Panc1 (cell line): ENCODE results near the gene CPHXL2. TPM values are rescaled to one million over a fixed set of nuclear protein-coding genes. Genes with fewer than 3 reads are reported as not detected.

Experiments used
- ATAC-seq: fragments of 200-7000 bp; cut with Tn5 transposase; 2 replicates; pipeline ENCODE4 v1.9.1; 2020; ENCODE audit warnings: mild to moderate bottlenecking, moderate library complexity
- BruUV-seq: library from RNA; stranded (reverse); fragments of 400-500 nt; replicated peaks from 2 replicates; lab custom pipeline; 2021; lab: Mats Ljungman, UMichigan
- CTCF ChIA-PET: fragments of 300-600 bp; sonication (Branson Sonifier 250); formaldehyde crosslinking; loops from one replicate; lab custom pipeline; 2022; ENCODE audit warnings: antibody characterized with exemption; lab: Charles Lee
- POLR2A ChIA-PET: fragments of 300-600 bp; sonication (Branson Sonifier 250); formaldehyde crosslinking; loops from one replicate; lab custom pipeline; 2022; ENCODE audit warnings: antibody characterized with exemption; lab: Charles Lee
- DNase-seq: peaks from one replicate; pipeline ENCODE4 v3.0.0-alpha.2; 2010; ENCODE audit warnings: low read depth, low spot score
- H3K27ac ChIP-seq: 2 replicates; pipeline ENCODE4 v1.5.1; 2011; ENCODE audit warnings: mild to moderate bottlenecking, low read length, inconsistent platforms
- H3K27me3 ChIP-seq: fragments of 200-500 bp; sonication (Bioruptor generic); 2 replicates; pipeline ENCODE4 v1.6.0; 2014; ENCODE audit warnings: low read length, inconsistent platforms; ENCODE audit not compliant: control insufficient read depth, insufficient read depth
- H3K36me3 ChIP-seq: fragments of 200-500 bp; sonication (Bioruptor generic); 2 replicates; pipeline ENCODE4 v1.5.1; 2014; ENCODE audit warnings: inconsistent platforms, mild to moderate bottlenecking, low read length, moderate library complexity; ENCODE audit not compliant: control insufficient read depth, insufficient read depth
- H3K4me1 ChIP-seq: 2 replicates; pipeline ENCODE4 v1.5.1; 2011; ENCODE audit warnings: inconsistent platforms, mild to moderate bottlenecking, low read length, moderate library complexity; ENCODE audit not compliant: control insufficient read depth, insufficient read depth
- H3K4me3 ChIP-seq, 2 experiments: 2 replicates each; pipeline ENCODE4 v1.5.1; 2011 to 2012; ENCODE audit warnings: low read depth in 2 of 2, low read length in 2 of 2, mild to moderate bottlenecking in 2 of 2, inconsistent platforms in 1 of 2, moderate library complexity in 1 of 2
- H3K9me3 ChIP-seq: fragments of 200-500 bp; sonication (Bioruptor generic); 2 replicates; pipeline ENCODE4 v1.5.1; 2014; ENCODE audit warnings: low read depth, mild to moderate bottlenecking, inconsistent platforms, low read length, moderate library complexity; ENCODE audit not compliant: control insufficient read depth, insufficient read depth
- POLR2AphosphoS5 ChIP-seq: IDR thresholded peaks from 2 replicates; pipeline ENCODE4 v1.6.1; 2012; ENCODE audit warnings: mild to moderate bottlenecking, low read depth, low read length, moderate library complexity
- REST ChIP-seq, 2 experiments: IDR thresholded peaks; 2 replicates each; pipeline ENCODE4 v1.6.1; 2011 to 2012; ENCODE audit warnings: low read depth in 2 of 2, control low read depth in 1 of 2, low read length in 1 of 2, mild to moderate bottlenecking in 1 of 2, moderate library complexity in 1 of 2; ENCODE audit not compliant: insufficient read depth in 1 of 2
- SIN3A ChIP-seq: IDR thresholded peaks from 2 replicates; pipeline ENCODE4 v1.6.1; 2012; ENCODE audit warnings: low read depth, mild to moderate bottlenecking, low read length, moderate library complexity, borderline replicate concordance; ENCODE audit not compliant: insufficient read depth
- TCF7L2 ChIP-seq: IDR thresholded peaks from 2 replicates; pipeline ENCODE4 v1.6.1; 2011; ENCODE audit warnings: mild to moderate bottlenecking, low read depth, low read length, inconsistent platforms
- in situ Hi-C: cut with HindIII; loops from 2 replicates; pipeline ENCODE4 v1.10.0; 2016; ENCODE audit warnings: low sequenced_read_pairs, low pct_unique_long_range_greater_than_20kb
- intact Hi-C: fragments of 100-400 bp; cut with micrococcal nuclease; formaldehyde crosslinking; loops from one replicate; pipeline ENCODE4 v1.10.0; 2022; ENCODE audit not compliant: unreplicated experiment
- total RNA-seq: library from RNA; stranded (reverse); gene quantifications from one replicate; pipeline ENCODE4 v1.2.1, GENCODE V29; 2021; ENCODE audit not compliant: unreplicated experiment
- TF ChIP-seq, protein P1 (sequence below): fragments of 450-650 bp; IDR thresholded peaks from 2 replicates; pipeline ENCODE4 v1.5.1; 2017; ENCODE audit warnings: mild to moderate bottlenecking

Gene CPHXL2
- total RNA-seq, 1 experiment from 2014 or later, result not detected

DNA sequence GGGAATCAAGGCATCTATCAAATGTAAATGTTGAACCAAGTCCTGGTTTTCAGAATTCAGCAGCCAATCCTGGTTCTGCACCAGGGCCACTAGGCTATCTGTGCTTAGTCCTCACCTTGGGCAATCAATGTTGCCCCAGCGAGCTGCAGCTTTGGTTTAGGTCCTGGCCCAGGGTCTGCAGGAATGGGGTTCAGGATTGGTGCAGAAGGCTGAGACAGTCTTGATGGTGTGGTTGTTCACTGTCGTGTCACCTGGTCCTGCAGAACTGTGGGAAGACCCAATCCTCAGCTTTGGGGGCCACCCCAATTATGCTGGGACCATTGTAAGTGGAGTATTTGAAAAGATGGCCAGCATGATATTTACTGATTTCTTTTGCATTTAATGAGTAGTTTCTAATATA lies 18.6 kb downstream of the CPHXL2 start:
- peaks cover 2% of the 10 kb centered on the region for H3K36me3 ChIP-seq
- ChIA-PET POLR2A (no interaction called here), CTCF (no interaction called here)
- no peak overlapping the region for H3K4me3 ChIP-seq
- ATAC-seq (no peak), DNase-seq (no peak)
- H3K9me3 ChIP-seq, result no peaks in the 10 kb centered on the region
- H3K27ac ChIP-seq, result no peak overlapping the region
- in situ Hi-C loops, result no loop called here
- TF ChIP-seq POLR2AphosphoS5 (no peak), SIN3A (no peak), TCF7L2 (no peak), REST (IDR thresholded peaks at IDR 0.05; ENCODE audit: insufficient read depth in 1 of 2, low read depth in 2 of 2, low read length in 1 of 2) (no peak)
- TF ChIP-seq, protein P1, sequence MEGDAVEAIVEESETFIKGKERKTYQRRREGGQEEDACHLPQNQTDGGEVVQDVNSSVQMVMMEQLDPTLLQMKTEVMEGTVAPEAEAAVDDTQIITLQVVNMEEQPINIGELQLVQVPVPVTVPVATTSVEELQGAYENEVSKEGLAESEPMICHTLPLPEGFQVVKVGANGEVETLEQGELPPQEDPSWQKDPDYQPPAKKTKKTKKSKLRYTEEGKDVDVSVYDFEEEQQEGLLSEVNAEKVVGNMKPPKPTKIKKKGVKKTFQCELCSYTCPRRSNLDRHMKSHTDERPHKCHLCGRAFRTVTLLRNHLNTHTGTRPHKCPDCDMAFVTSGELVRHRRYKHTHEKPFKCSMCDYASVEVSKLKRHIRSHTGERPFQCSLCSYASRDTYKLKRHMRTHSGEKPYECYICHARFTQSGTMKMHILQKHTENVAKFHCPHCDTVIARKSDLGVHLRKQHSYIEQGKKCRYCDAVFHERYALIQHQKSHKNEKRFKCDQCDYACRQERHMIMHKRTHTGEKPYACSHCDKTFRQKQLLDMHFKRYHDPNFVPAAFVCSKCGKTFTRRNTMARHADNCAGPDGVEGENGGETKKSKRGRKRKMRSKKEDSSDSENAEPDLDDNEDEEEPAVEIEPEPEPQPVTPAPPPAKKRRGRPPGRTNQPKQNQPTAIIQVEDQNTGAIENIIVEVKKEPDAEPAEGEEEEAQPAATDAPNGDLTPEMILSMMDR, result no peak
- H3K4me1 ChIP-seq, result no peaks in the 10 kb centered on the region
- BruUV-seq, result no TSS peak
- intact Hi-C loops, result no loop called here
- H3K27me3 ChIP-seq, result no peaks in the 10 kb centered on the region

DNA sequence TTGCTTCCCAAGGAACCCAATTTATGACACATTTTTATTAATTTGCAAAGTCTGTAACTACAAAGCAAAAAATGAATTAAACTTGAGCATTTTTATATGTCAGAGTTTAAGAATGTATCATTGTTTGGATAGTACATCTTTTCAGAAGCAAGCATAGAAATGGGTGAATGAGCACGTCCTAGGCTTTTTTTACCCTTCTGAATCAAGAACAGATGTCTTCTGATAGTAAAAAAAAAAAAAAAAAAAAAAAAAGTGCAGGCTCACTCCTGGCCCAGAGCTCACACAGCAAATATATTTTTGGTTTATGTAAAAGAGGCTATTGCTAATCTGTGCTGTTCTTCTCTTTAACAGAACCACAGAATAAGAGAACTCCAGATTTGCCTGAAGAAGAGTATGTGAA lies 22.9 kb downstream of the CPHXL2 start:
- in situ Hi-C loops, result no loop called here

More for the DNA sequence above, 22.9 kb downstream of the CPHXL2 start:
- no peak for TF ChIP-seq TCF7L2
- TF ChIP-seq, protein P1, result no peak
- TF ChIP-seq SIN3A, result no peak
- no peak for TF ChIP-seq REST (IDR thresholded peaks at IDR 0.05; ENCODE audit: insufficient read depth in 1 of 2, low read depth in 2 of 2, low read length in 1 of 2)
- TF ChIP-seq POLR2AphosphoS5, result no peak
- Histone ChIP-seq H3K27ac (no peak overlapping the region), H3K4me3 (no peak overlapping the region), H3K9me3 (no peaks in the 10 kb centered on the region), H3K36me3 (peaks cover 2% of the 10 kb centered on the region), H3K4me1 (peaks cover 9% of the 10 kb centered on the region), H3K27me3 (no peaks in the 10 kb centered on the region)
- no TSS peak for BruUV-seq
- POLR2A ChIA-PET, result no interaction called here
- CTCF ChIA-PET, result no interaction called here
- intact Hi-C loops, result no loop called here
- no peak for DNase-seq
- ATAC-seq, result no peak
